ENCODE measurements around the gene ZFYVE28. TPM values are rescaled to one million over a fixed set of nuclear protein-coding genes. Genes with fewer than 3 reads are reported as not detected.
"Not testable (repeated sequence)": the region's sequence is repeated elsewhere in the genome, so short reads cannot be mapped to it uniquely, and the experiment has no call there.

Gene ZFYVE28
- total RNA-seq, 1 donor, result 2.7 TPM

- DNase-seq (ENCODE audit: low read depth in 2 of 3, low spot score in 2 of 3), result no peak
These were observed 23.9 kb downstream of the ZFYVE28 start for GRCh38 chr4:2394528-2394927.

- DNase-seq (ENCODE audit: low read depth in 2 of 3, low spot score in 2 of 3), result no peak
These were observed 24.8 kb downstream of the ZFYVE28 start for GRCh38 chr4:2393353-2394270.

GRCh38 chr4:2390784-2391421 lies 27.5 kb downstream of the ZFYVE28 start:
- DNase-seq (ENCODE audit: low read depth in 2 of 3, low spot score in 2 of 3), result peak in 1 of 3 donors; percentile 56

- no peak for DNase-seq (ENCODE audit: low read depth in 2 of 3, low spot score in 2 of 3)
These were observed 28.3 kb downstream of the ZFYVE28 start for GRCh38 chr4:2390146-2390545.

- DNase-seq (ENCODE audit: low read depth in 2 of 3, low spot score in 2 of 3), result no peak
These were observed 28.8 kb downstream of the ZFYVE28 start for GRCh38 chr4:2389691-2390090.

GRCh38 chr4:2388429-2389182 lies 29.8 kb downstream of the ZFYVE28 start:
- DNase-seq (ENCODE audit: low read depth in 2 of 3, low spot score in 2 of 3), result no peak

DNA sequence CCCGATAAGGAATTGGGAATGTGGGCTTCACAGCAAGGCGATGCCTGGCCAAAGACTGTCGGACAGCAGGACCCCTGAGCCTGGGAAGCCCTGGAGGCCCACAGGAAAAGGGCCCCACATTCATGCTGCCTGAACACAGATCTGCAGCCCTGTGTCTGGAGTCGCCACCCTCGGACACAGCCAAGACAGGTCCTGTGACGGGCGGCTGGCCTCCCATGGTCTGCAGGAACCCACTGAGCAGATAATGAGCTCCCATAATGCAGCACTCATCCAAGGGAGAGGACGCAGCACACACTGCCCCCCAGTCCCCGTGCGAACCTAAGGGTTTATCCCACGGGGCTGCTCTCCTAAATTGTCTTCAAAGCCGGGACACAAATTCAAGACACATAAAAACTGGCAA lies 30.6 kb downstream of the ZFYVE28 start:
- DNase-seq (ENCODE audit: low read depth in 2 of 3, low spot score in 2 of 3), result no peak

GRCh38 chr4:2387218-2387617 lies 31.2 kb downstream of the ZFYVE28 start:
- DNase-seq (ENCODE audit: low read depth in 2 of 3, low spot score in 2 of 3), result no peak

GRCh38 chr4:2386717-2387116 lies 31.7 kb downstream of the ZFYVE28 start:
- no peak for DNase-seq (ENCODE audit: low read depth in 2 of 3, low spot score in 2 of 3)

GRCh38 chr4:2385516-2385915 lies 32.9 kb downstream of the ZFYVE28 start:
- DNase-seq (ENCODE audit: low read depth in 2 of 3, low spot score in 2 of 3), result no peak

DNA sequence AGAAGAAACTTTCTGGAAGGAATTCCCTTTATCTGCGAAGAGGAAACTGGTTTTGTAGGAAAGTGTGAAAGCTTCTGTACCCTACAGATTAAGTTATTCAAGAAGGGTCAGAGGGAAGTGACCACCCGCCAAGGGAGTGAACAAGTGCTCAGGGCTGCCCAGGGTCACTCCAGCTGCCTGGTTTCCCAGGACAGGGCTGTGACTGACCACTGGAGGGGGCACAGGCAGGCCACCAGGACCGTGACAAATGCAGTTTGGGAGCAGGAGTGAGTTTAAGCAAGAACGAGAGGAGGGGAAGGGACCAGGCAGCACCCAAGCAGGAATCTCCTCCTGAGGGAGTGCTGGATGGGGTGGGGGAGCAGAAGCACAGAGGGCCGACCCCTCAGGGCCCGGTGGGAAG lies 34.2 kb downstream of the ZFYVE28 start:
- no peak for DNase-seq (ENCODE audit: low read depth in 2 of 3, low spot score in 2 of 3)

DNA sequence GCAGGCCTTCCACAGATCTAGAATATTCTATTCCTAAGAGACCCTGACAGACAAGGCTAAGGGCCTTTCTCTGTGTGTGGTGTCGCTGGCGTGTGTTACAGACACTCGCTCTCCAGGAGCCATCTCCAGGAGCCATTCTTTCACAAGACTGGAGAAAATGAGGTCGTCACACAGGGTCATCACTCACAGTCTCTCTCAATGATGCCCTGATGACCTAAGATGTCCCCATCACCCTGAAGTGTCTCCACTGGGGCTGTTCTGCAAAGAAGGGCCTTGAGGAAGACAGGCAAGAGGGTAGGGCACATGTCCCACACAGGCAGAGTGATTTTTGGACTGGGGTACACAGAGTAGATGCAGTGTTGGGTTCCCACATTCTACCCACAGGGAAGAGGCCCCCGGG lies 34.7 kb downstream of the ZFYVE28 start:
- no peak for DNase-seq (ENCODE audit: low read depth in 2 of 3, low spot score in 2 of 3)

DNA sequence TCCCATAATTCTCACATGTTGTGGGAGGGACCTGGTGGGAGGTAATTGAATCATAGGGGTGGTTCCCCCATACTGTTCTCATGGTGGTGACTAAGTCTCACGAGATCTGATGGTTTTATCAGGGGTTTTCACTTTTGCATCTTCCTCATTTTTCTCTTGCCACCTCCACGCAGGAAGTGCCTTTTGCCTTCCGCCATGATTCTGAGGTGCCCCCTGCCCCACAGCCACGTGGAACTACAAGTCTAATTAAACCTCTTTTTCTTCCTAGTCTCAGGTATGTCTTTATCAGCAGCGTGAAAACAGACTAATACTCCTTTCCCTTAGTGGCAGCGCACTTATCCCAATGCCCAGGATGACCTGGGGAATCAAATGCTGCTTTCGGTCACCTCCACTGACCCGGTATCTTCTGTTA lies 35.2 kb downstream of the ZFYVE28 start:
- DNase-seq (ENCODE audit: low read depth in 2 of 3, low spot score in 2 of 3), result peak in 1 of 3 donors; percentile 35

GRCh38 chr4:2382769-2383202 lies 35.7 kb downstream of the ZFYVE28 start:
- not testable (repeated sequence) for DNase-seq (ENCODE audit: low read depth in 2 of 3, low spot score in 2 of 3)

DNA sequence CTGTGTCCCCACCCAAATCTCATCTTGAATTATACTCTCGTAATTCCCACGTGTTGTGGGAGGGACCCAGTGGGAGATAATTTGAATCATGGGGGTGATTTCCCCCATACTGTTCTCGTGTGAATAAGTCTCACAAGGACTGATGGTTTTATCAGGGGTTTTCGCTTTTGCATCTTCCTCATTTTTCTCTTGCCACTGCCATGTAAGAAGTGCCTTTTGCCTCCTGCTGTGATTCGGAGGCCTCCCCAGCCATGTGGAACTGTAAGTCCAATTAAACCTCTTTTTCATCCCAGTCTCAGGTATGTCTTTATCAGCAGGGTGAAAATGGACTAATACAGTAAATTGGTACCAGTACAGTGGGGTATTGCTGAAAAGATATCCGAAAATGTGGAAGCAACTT lies 37.9 kb downstream of the ZFYVE28 start:
- not testable (repeated sequence) for DNase-seq (ENCODE audit: low read depth in 2 of 3, low spot score in 2 of 3)

DNA sequence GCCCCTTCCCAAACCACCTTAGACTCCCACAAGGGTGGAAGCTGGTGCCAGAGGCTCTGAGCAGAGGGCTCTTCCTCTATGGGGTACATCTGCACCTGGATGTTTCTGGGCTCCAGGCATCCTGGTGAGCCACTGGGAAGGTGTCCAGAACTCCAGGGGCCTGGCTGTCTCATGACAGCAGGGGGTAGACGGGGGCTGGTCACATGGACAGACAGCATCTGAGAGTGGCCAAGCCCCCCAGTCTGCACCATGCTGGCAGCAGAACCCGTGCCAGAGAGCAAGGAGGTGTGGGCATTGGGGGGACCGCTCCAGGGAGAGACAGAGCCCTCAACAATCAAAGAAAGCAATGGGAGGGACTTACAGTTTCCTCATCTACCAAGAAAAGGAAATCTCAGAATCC lies 39.5 kb downstream of the ZFYVE28 start:
- DNase-seq (ENCODE audit: low read depth in 2 of 3, low spot score in 2 of 3), result no peak

DNA sequence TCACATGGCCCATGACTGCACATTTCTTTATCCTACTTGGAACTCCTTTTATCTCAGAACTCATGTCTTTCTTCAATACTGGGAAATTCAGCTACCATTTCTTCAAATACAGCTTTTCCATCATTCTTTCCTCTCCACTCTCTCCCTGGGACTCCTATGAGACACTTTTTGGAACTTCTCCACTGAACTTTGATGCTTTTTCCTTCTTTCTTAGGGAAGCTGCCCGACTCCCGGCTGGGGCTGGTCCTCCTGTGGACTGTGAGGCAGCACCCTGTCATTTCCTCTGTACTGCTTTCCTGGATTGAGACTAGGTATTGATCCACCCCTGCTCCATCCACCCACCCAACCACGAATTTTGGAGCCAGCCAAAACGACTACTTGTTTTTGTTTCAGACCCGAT lies 40.0 kb downstream of the ZFYVE28 start:
- no peak for DNase-seq (ENCODE audit: low read depth in 2 of 3, low spot score in 2 of 3)

DNA sequence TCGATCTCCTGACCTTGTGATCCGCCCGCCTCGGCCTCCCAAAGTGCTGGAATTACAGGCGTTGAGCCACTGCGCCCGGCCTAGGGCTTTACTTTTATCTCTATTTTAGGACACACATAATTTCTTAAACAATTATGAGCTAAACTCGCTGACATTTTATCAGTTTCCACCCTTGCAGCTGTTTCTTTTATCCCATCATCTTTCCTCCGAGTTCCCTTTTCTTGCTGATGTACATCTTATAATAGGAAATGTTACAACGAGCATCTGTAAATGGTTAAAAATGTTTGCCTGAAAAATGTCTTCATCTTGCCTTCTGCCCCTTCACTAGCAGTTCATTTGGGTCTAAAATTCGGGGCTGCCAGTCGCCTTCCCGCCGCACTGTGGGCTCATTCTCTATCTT lies 41.2 kb downstream of the ZFYVE28 start:
- no peak for DNase-seq (ENCODE audit: low read depth in 2 of 3, low spot score in 2 of 3)

- DNase-seq (ENCODE audit: low read depth in 2 of 3, low spot score in 2 of 3), result no peak
These were observed 43.0 kb downstream of the ZFYVE28 start for GRCh38 chr4:2375427-2375826.

DNA sequence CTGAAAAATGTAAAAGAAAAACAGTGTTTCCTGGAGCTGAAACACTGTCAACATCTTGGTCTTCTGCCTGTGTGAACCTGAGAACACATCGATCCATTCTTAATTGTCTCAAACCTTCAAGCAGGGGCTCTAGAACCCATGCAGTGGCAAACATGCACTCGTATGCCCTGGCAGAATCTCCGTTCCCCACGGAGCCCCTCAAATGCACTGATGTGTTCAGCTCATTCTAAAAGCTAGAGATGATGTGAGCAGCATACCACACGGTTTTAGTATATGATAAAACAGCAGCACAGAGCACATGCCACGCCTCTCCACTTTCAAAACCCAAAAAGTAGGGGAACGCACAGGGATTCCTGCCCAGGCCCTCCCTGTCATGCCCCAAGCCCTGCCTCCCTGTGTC lies 44.9 kb downstream of the ZFYVE28 start:
- no peak for DNase-seq (ENCODE audit: low read depth in 2 of 3, low spot score in 2 of 3)

DNA sequence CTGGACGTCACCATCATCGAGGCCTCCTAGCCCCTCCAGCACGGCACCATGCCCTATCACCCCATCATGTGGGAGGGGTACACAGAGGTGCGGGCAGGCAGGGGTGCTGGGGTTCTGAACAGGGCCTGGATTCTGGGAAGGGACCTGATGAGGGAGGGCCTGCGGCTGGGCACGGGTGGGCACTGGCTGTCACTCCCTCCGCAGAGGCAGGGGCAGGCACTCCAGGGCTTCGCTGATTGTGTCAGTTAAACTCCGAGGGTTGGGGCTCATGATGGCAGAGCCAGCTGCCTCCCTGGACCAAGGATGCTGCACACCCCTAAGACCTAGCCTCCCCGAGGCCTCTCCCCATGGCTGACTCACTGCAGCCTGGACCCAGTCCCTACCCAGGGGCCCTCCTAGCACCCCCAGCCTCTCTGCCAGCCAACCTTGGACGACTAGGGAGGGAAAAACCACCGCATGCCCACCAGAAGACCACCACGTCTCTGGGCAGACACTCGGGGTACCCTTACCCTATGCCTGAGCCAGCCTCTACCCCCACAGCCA lies 45.9 kb downstream of the ZFYVE28 start:
- no peak for DNase-seq (ENCODE audit: low read depth in 2 of 3, low spot score in 2 of 3)

Data from hematopoietic multipotent progenitor cell (in vitro differentiated cells).